MM.1S (cell line): ENCODE data around the gene ADAMTS19.

ENCODE experiments used
- EZH2phosphoT487 ChIP-seq: fragments of 300-600 bp; sonication (generic); IDR thresholded peaks from 2 replicates; pipeline ENCODE4 v1.6.1; 2018; ENCODE audit warnings: antibody characterized with exemption, low read length
- TF ChIP-seq, protein P1 (sequence below): fragments of 300-600 bp; sonication (generic); IDR thresholded peaks from 2 replicates; pipeline ENCODE4 v1.5.1; 2016; ENCODE audit warnings: antibody characterized with exemption, low read length, mixed read lengths

DNA sequence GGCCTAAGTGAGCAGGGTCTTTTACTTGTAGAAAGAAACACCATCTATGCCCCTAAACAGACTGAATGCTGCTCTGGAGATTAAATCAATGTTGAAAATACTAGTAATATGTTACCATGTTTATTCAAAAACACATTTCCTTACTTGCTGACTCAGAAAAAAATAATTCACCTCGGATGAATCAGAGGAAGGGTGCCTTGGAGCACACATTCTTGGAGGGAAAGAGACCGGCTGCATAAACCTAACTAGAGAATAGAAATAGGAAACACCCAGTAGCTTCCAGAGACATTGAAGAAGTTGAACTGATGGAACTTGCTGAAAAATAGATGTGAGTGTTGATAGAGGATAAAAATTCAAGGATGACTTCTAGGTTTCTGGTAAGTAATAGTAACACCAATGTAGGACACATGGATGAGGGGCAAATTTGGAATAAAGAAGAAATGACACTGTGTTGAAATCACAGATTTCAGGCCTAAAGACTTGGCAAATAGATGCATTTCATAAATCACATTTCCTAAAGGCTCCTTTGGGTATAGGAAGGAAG, 210.9 kb downstream of the ADAMTS19 start:
- no peak for TF ChIP-seq EZH2phosphoT487
- TF ChIP-seq, protein P1, sequence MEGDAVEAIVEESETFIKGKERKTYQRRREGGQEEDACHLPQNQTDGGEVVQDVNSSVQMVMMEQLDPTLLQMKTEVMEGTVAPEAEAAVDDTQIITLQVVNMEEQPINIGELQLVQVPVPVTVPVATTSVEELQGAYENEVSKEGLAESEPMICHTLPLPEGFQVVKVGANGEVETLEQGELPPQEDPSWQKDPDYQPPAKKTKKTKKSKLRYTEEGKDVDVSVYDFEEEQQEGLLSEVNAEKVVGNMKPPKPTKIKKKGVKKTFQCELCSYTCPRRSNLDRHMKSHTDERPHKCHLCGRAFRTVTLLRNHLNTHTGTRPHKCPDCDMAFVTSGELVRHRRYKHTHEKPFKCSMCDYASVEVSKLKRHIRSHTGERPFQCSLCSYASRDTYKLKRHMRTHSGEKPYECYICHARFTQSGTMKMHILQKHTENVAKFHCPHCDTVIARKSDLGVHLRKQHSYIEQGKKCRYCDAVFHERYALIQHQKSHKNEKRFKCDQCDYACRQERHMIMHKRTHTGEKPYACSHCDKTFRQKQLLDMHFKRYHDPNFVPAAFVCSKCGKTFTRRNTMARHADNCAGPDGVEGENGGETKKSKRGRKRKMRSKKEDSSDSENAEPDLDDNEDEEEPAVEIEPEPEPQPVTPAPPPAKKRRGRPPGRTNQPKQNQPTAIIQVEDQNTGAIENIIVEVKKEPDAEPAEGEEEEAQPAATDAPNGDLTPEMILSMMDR: no peak
